Endothelial cell of umbilical vein (primary cell): Measurements from ENCODE around the gene RCAN1. TPM values are rescaled to one million over a fixed set of nuclear protein-coding genes. Genes with fewer than 3 reads are reported as not detected.

Experiments
- BruUV-seq: library from RNA; stranded (reverse); fragments of 400-500 nt; replicated peaks from 2 replicates; lab custom pipeline; 2021; lab: Mats Ljungman, UMichigan
- CTCF ChIA-PET: fragments of 300-600, 350-600 bp; sonication (Branson Sonifier 250); formaldehyde crosslinking; loops from one replicate; lab custom pipeline; 2021; ENCODE audit warnings: antibody characterized with exemption, inconsistent platforms; lab: Charles Lee
- POLR2A ChIA-PET: fragments of 300-600, 350-600 bp; sonication (Branson Sonifier 250); formaldehyde crosslinking; loops from one replicate; lab custom pipeline; 2021; ENCODE audit warnings: antibody characterized with exemption, inconsistent platforms; lab: Charles Lee
- DNase-seq: peaks from one replicate; pipeline ENCODE4 v3.0.0-alpha.2; 2011; ENCODE audit warnings: low read depth, low spot score
- FAIRE-seq: peaks from 2 replicates; lab custom pipeline; 2011; peaks lifted over from hg19 to GRCh38; lab: Jason Lieb, UNC
- H2AFZ ChIP-seq: 2 replicates; pipeline ENCODE4 v1.6.0; 2012; ENCODE audit warnings: low read depth, low read length, control low read depth, inconsistent platforms
- H3K27ac ChIP-seq: 2 replicates; pipeline ENCODE4 v1.5.1; 2011; ENCODE audit warnings: low read depth, mild to moderate bottlenecking, control low read depth, low read length, moderate library complexity; ENCODE audit not compliant: insufficient read depth
- H3K27me3 ChIP-seq, 2 experiments: 2 replicates each; pipeline versions ENCODE4 v1.6.0 to v1.6.1; 2011; ENCODE audit warnings: low read length in 2 of 2, mixed read lengths in 1 of 2; ENCODE audit not compliant: control insufficient read depth in 2 of 2, insufficient read depth in 2 of 2
- H3K36me3 ChIP-seq, 2 experiments: 2 replicates in 1 of 2; 3 replicates in 1 of 2; pipeline ENCODE4 v1.5.1; 2011; ENCODE audit warnings: low read length in 2 of 2, mild to moderate bottlenecking in 1 of 2, moderate library complexity in 1 of 2; ENCODE audit not compliant: control insufficient read depth in 2 of 2, insufficient read depth in 2 of 2; ENCODE audit errors: extremely low read depth in 1 of 2
- H3K4me1 ChIP-seq: 3 replicates; pipeline ENCODE4 v1.5.1; 2011; ENCODE audit warnings: mild to moderate bottlenecking, low read length; ENCODE audit not compliant: control insufficient read depth, insufficient read depth; ENCODE audit errors: extremely low read depth
- H3K4me2 ChIP-seq: 2 replicates; pipeline ENCODE4 v1.6.1; 2011; ENCODE audit warnings: low read length, control low read depth, mixed read lengths; ENCODE audit not compliant: insufficient read depth
- H3K4me3 ChIP-seq, 3 experiments: fragments of 200-600 bp in 1 of 3; sonication (generic), shearing (Covaris generic) in 1 of 3; replicated peaks in 1 of 3; 2 replicates each; pipeline ENCODE4 v1.5.1; 2011 to 2016; ENCODE audit warnings: control low read depth in 3 of 3, low read length in 3 of 3, mild to moderate bottlenecking in 2 of 3, inconsistent platforms in 1 of 3, low read depth in 1 of 3, moderate library complexity in 1 of 3; ENCODE audit not compliant: insufficient read depth in 1 of 3
- H3K79me2 ChIP-seq: 2 replicates; pipeline ENCODE4 v1.6.0; 2012; ENCODE audit warnings: low read length, inconsistent platforms; ENCODE audit not compliant: control insufficient read depth, insufficient read depth
- H3K9ac ChIP-seq: replicated peaks from 2 replicates; pipeline ENCODE3; 2011; ENCODE audit warnings: low read length, control low read depth; ENCODE audit not compliant: insufficient read depth; ENCODE audit errors: extremely low read depth
- H3K9me1 ChIP-seq: replicated peaks from 3 replicates; pipeline ENCODE4 v1.6.0; 2011; ENCODE audit warnings: mild to moderate bottlenecking, low read length; ENCODE audit not compliant: control insufficient read depth, insufficient read depth; ENCODE audit errors: extremely low read depth
- H3K9me3 ChIP-seq: replicated peaks from 2 replicates; pipeline ENCODE4 v1.5.1; 2012; ENCODE audit warnings: low read length, inconsistent platforms; ENCODE audit not compliant: control insufficient read depth, insufficient read depth
- H4K20me1 ChIP-seq: replicated peaks from 2 replicates; pipeline ENCODE3; 2011; ENCODE audit warnings: mild to moderate bottlenecking, low read length; ENCODE audit not compliant: control insufficient read depth, insufficient read depth; ENCODE audit errors: extremely low read depth
- CTCF ChIP-seq, 2 donors: IDR thresholded peaks; 1 replicate in 1 of 2; 2 replicates in 1 of 2; pipeline ENCODE4 v1.5.1; 2011; ENCODE audit warnings: low read length in 2 of 2, mild to moderate bottlenecking in 2 of 2, moderate library complexity in 2 of 2, control low read depth in 1 of 2, inconsistent platforms in 1 of 2, low read depth in 1 of 2; ENCODE audit not compliant: insufficient read depth in 1 of 2; ENCODE audit errors: extremely low read depth in 1 of 2
- EZH2 ChIP-seq: IDR thresholded peaks from 2 replicates; pipeline ENCODE4 v1.6.1; 2012; ENCODE audit warnings: borderline replicate concordance, low read depth, mild to moderate bottlenecking, moderate library complexity, low read length, inconsistent platforms; ENCODE audit not compliant: severe bottlenecking
- GATA2 ChIP-seq: IDR thresholded peaks from 2 replicates; pipeline ENCODE4 v1.7.0; 2011; ENCODE audit warnings: low read depth, mild to moderate bottlenecking, moderate library complexity, mixed read lengths, low read length; ENCODE audit not compliant: insufficient read length, insufficient read depth
- JUN ChIP-seq: IDR thresholded peaks from 2 replicates; pipeline ENCODE4 v1.6.1; 2011; ENCODE audit warnings: borderline replicate concordance, low read depth; ENCODE audit not compliant: insufficient read length, insufficient read depth
- MAX ChIP-seq: IDR thresholded peaks from 2 replicates; pipeline ENCODE4 v1.6.1; 2011; ENCODE audit not compliant: insufficient read depth, insufficient read length
- MYC ChIP-seq: IDR thresholded peaks from one replicate; pipeline ENCODE4 v1.6.1; 2011; ENCODE audit warnings: mild to moderate bottlenecking, low read depth, low read length
- POLR2A ChIP-seq: IDR thresholded peaks from 2 replicates; pipeline ENCODE4 v1.6.1; 2012; ENCODE audit warnings: low read depth, mild to moderate bottlenecking, control low read depth, low read length
- POLR2AphosphoS5 ChIP-seq: IDR thresholded peaks from 2 replicates; pipeline ENCODE4 v1.6.1; 2012; ENCODE audit warnings: low read depth, mild to moderate bottlenecking, control low read depth, low read length, moderate library complexity; ENCODE audit not compliant: insufficient read depth
- dilution Hi-C: fragments of 300-500 bp; cut with MboI; formaldehyde crosslinking; loops from one replicate; pipeline ENCODE4 v1.15.0; 2019; ENCODE audit warnings: low sequenced_read_pairs; ENCODE audit not compliant: extremely low pct_ligation_motif_present
- intact Hi-C: fragments of 100-400 bp; cut with micrococcal nuclease; formaldehyde crosslinking; loops from one replicate; pipeline ENCODE4 v1.10.0; 2022
- polyA plus RNA-seq, 4 experiments: library from polyadenylated mRNA; depleted of rRNA in 3 of 4; stranded (reverse) in 3 of 4; unstranded in 1 of 4; fragments of >200 nt; gene quantifications; 2 replicates each; pipeline versions ENCODE4 v1.2.1 to v1.2.3, GENCODE V29; 2011 to 2012; ENCODE audit warnings: missing spikeins in 1 of 4
- total RNA-seq: library from RNA; stranded (reverse); gene quantifications from 2 replicates; pipeline ENCODE4 v1.2.3, GENCODE V29; 2021

Gene RCAN1
- total and polyA plus RNA-seq, 2 donors (not counting 3 experiments of a cell fraction or from before 2014, with no cell fraction given) = 9.7 to 16.5 TPM

DNA sequence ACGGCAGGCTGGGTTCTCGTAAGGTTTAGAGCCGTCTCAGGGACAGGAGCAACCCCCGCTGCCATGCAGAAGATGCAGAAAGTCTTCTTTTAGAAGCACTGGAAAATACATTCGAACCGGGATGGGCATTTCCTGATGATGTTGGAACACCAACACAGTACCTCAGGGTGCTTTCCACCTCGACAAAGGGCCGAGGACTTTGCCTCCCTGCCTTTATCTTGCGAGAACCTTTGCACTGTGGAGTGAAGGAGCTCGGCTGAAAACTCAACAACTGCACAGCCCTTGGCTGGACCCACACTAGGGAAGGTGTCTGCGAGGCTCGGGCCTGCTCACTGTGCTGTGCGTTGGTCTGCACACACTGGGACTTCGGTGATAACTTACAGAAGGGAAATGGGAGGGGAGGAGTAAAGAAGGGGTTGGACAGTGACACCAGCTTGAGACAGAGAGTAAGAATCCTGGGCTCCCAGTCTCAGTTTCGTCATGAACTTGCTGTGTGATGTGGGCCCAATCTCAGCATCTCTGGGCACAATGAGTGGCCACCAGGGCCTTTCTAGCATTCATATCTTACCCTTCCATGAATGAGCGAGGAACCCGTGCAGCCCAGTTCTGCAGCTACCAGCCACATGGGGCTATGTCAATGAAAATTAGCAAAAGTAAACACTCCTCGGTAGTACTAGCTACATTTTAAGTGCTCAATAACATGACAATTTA, 18.2 kb downstream of the RCAN1 start:
- DNase-seq (no peak), FAIRE-seq (no peak)
- H3K4me2 ChIP-seq = no peak overlapping the region
- intact Hi-C loops (no loop called here), dilution Hi-C loops (no loop called here)
- ChIA-PET POLR2A (no interaction called here), CTCF (interaction anchor here (0.7 to 2.1 kb wide), 4 partner anchors 14 to 103 kb away, joined by 3 to 6 read pairs (median 4); no protein-coding TSS in a partner anchor)
- H3K36me3 ChIP-seq = no peaks in the 10 kb centered on the region
- H3K27me3 ChIP-seq = no peaks in the 10 kb centered on the region
- TF ChIP-seq JUN = no peak
- no peak for TF ChIP-seq EZH2
- TF ChIP-seq GATA2 = no peak
- TF ChIP-seq CTCF (IDR thresholded peaks at IDR 0.05; ENCODE audit: extremely low read depth in 1 of 2, insufficient read depth in 1 of 2, low read depth in 1 of 2, low read length in 2 of 2) = no peak
- TF ChIP-seq MYC = no peak
- no peak for TF ChIP-seq POLR2A
- no peak for TF ChIP-seq MAX
- no peak for TF ChIP-seq POLR2AphosphoS5
- H3K4me3 ChIP-seq = no peak overlapping the region
- H3K27ac ChIP-seq = no peak overlapping the region
- no TSS peak for BruUV-seq
- no peaks in the 10 kb centered on the region for H4K20me1 ChIP-seq
- H3K9me1 ChIP-seq = no peaks in the 10 kb centered on the region
- no peaks in the 10 kb centered on the region for H3K4me1 ChIP-seq
- H2AFZ ChIP-seq = no peak overlapping the region
- no peaks in the 10 kb centered on the region for H3K79me2 ChIP-seq
- no peaks in the 10 kb centered on the region for H3K9me3 ChIP-seq
- H3K9ac ChIP-seq = no peak overlapping the region
